Mucosa of descending colon (tissue), 3 donors: Measurements from ENCODE around the gene ZNF224. TPM values are rescaled to one million over a fixed set of nuclear protein-coding genes. Genes with fewer than 3 reads are reported as not detected.

ENCODE experiments used
- ATAC-seq: fragments of 200-7000 bp; cut with Tn5 transposase; one replicate; pipeline ENCODE4 v1.9.1; 2020; ENCODE audit warnings: mild to moderate bottlenecking, moderate library complexity
- DNase-seq, 3 donors: peaks; one replicate each; pipeline ENCODE4 v3.0.0-alpha.2; 2020
- H3K36me3 ChIP-seq: fragments of 200-600 bp; one replicate; pipeline ENCODE4 v1.8.0; 2021; ENCODE audit warnings: low read depth, mild to moderate bottlenecking
- H3K4me1 ChIP-seq: fragments of 200-600 bp; one replicate; pipeline ENCODE4 v1.8.0; 2021; ENCODE audit warnings: low read depth, mild to moderate bottlenecking
- H3K4me3 ChIP-seq: fragments of 200-600 bp; one replicate; pipeline ENCODE4 v1.8.0; 2021; ENCODE audit warnings: mild to moderate bottlenecking
- H3K9me3 ChIP-seq: fragments of 200-600 bp; one replicate; pipeline ENCODE4 v1.8.0; 2021; ENCODE audit warnings: mild to moderate bottlenecking
- CTCF ChIP-seq: fragments of 200-600 bp; IDR thresholded peaks from one replicate; pipeline ENCODE4 v1.8.0; 2022; ENCODE audit warnings: antibody characterized with exemption, mild to moderate bottlenecking
- intact Hi-C, 2 donors: fragments of 100-400 bp; cut with DNase I in 1 of 2; cut with micrococcal nuclease in 1 of 2; formaldehyde crosslinking; loops; one replicate each; pipeline versions ENCODE4 v1.11.0 to v1.11.1; 2022; cut with DNase I, micrococcal nuclease
- long read RNA-seq, 2 donors: library from polyadenylated mRNA; unstranded; transcript quantifications; one replicate each; pipeline ENCODE4 v2.0.0, GENCODE V29; 2019 to 2021
- total RNA-seq, 3 donors: library from RNA; stranded (reverse); fragmentation: NEBNext Ultra II Directional in 2 of 3; extraction: Animal tissue kit (Norgen Biotek cat#: 25700) in 2 of 3; gene quantifications; one replicate each; pipeline versions ENCODE4 v1.2.1 to v1.2.4, GENCODE V29; 2021 to 2023
- donor health status: DM: no; HTN: no; CAD: no; lungs with moderate emphysema.
- donor health status: DM: no; HTN: no; CAD: no.
- donor health status: DM: no; HTN: yes; CAD: no.

ZNF224 gene
- 10 to 100 TPM; 25.5 to 38.3 (median 29.8) TPM for total RNA-seq
- long read RNA-seq, donor 1, partial matches to known transcripts, result 0 of 12 reads
- long read RNA-seq, donor 1, other reads (novel, unspliced or antisense), result 7 of 12 reads
- long read RNA-seq, donor 2, transcript ZNF224-203 (1 exons, 1,552 nt), result major isoform, 6 of 9 reads
- long read RNA-seq, donor 2, partial matches to known transcripts, result 0 of 9 reads
- long read RNA-seq, donor 2, other reads (novel, unspliced or antisense), result 2 of 9 reads

DNA sequence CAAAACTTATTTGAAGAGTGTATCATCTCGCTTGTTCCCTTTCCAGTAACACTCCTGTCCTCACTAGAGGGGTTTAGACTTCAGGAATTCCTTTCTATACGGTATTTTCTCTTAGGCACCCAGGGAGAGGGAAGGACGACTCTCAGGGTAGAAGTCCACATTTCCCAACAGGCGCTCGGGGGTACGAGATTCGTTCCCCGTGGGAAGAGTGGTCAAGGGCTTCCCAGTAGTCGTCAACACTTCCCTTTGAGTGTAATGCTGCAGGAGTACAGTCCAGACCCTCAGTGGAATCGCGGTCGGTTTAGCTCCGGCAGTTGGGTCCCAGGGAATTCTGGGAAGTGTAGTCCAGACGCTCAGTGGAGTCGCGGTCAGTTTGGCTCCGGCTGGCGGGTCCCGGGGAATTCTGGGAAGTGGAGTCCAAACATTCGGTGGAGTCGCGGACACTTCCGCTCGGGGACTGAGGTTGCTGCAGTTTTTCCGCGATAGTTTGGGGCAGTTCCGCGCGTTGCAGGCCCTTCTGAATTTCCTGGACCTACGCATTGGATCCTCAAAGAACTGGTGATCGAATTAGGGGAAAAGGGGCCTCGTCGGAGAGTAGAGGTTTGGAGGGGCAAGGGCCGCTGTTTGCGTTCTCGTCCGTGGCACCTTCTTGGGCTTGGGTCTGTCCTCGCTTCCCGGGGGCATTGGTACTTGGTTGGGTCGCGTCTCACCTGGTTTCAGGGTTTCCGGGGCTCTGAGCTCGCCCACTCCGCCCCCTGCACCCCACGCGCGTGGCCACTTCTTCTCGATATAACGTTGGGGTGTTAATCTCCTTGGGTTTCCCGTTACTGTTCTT, at the start of gene ZNF224:
TSS of gene ZNF224 (plus strand) at position 431 of the 835 bp plus-strand sequence. CDS start 3,513 bp downstream, outside the sequence.
- H3K4me3 ChIP-seq, result peak within 1 kb of the TSS; percentile 68
- intact Hi-C loops, result no loop called here
- ATAC-seq (peak; percentile 99), DNase-seq (peak; percentile 90 to 94 (median 92))
- H3K36me3 ChIP-seq, result no peaks in the 10 kb centered on the region
- TF ChIP-seq CTCF, result no peak
- peaks cover 4% of the 10 kb centered on the region for H3K4me1 ChIP-seq
- no peaks in the 10 kb centered on the region for H3K9me3 ChIP-seq

- peak; percentile 60 to 66 (median 60) for DNase-seq
- peaks cover 6% of the 10 kb centered on the region for H3K4me1 ChIP-seq
- no peaks in the 10 kb centered on the region for H3K36me3 ChIP-seq
- no peak for TF ChIP-seq CTCF
- no peak overlapping the region for H3K4me3 ChIP-seq
- peak; percentile 83 for ATAC-seq
- intact Hi-C loops, result no loop called here
- H3K9me3 ChIP-seq, result peaks cover 5% of the 10 kb centered on the region
These were observed 43.2 kb upstream of the ZNF224 start for GRCh38 chr19:44050740-44051649.

- Histone ChIP-seq H3K36me3 (no peaks in the 10 kb centered on the region), H3K9me3 (peaks cover 5% of the 10 kb centered on the region), H3K4me3 (peak within 1 kb of the TSS; percentile 20), H3K4me1 (peaks cover 6% of the 10 kb centered on the region)
- DNase-seq (peak; percentile 94 to 96 (median 95)), ATAC-seq (peak; percentile 99)
- intact Hi-C loops, result no loop called here
- no peak for TF ChIP-seq CTCF
These were observed 42.3 kb upstream of the ZNF224 start, which contains the start of gene ZNF223 for GRCh38 chr19:44051650-44052402. Gene ZNF223 (plus strand): TSS chr19:44052036. CDS start chr19:44055177, 3,141 bp downstream.

DNA sequence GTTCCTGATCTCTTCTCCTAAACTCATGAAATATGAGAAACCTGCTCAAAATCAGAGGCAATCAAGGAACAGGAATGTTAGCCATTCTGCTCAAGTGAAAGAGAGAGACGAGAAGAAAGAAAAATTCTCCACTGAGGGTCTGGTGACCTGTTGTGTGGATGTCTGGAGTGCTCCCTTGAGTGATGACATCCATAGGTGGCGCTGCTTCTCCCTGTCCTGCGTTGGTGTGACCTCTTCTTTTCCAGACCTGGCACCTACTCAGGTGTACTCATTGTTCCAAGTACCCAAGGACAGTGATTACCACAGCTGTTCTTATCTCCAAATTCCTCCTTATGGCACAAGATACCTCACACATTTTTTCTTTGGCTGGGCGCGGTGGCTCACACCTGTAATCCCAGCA, 38.3 kb upstream of the ZNF224 start:
- TF ChIP-seq CTCF, result no peak
- DNase-seq (no peak), ATAC-seq (no peak)
- Histone ChIP-seq H3K36me3 (no peaks in the 10 kb centered on the region), H3K4me1 (peaks cover 6% of the 10 kb centered on the region), H3K9me3 (peaks cover 5% of the 10 kb centered on the region), H3K4me3 (no peak overlapping the region)
- intact Hi-C loops, result no loop called here

GRCh38 chr19:44059229-44059628, 34.9 kb upstream of the ZNF224 start:
- TF ChIP-seq CTCF, result no peak
- H3K36me3 ChIP-seq, result peaks cover 6% of the 10 kb centered on the region
- H3K9me3 ChIP-seq, result peaks cover 13% of the 10 kb centered on the region
- DNase-seq (no peak), ATAC-seq (no peak)
- H3K4me1 ChIP-seq, result no peaks in the 10 kb centered on the region
- intact Hi-C loops, result no loop called here
- no peak overlapping the region for H3K4me3 ChIP-seq
